GM06990 (cell line): ENCODE data around the gene SYNGR2.

Experiments
- DNase-seq: peaks from one replicate; pipeline ENCODE4 v3.0.0-alpha.2; 2011; ENCODE audit not compliant: insufficient read length; ENCODE audit errors: extremely low read depth
- H3K27me3 ChIP-seq: replicated peaks from 2 replicates; pipeline ENCODE4 v1.6.0; 2011; ENCODE audit warnings: low read length; ENCODE audit not compliant: control insufficient read depth, insufficient read depth
- H3K36me3 ChIP-seq: 2 replicates; pipeline ENCODE4 v1.5.1; 2011; ENCODE audit warnings: low read length; ENCODE audit not compliant: control insufficient read depth, insufficient read depth
- H3K4me3 ChIP-seq: replicated peaks from 2 replicates; pipeline ENCODE4 v1.5.1; 2011; ENCODE audit warnings: low read depth, mild to moderate bottlenecking, control low read depth, low read length
- CTCF ChIP-seq: IDR thresholded peaks from 2 replicates; pipeline ENCODE4 v1.5.1; 2011; ENCODE audit warnings: low read length, control low read depth, mild to moderate bottlenecking, inconsistent platforms; ENCODE audit not compliant: insufficient read depth, poor library complexity, severe bottlenecking

Gene SYNGR2

GRCh38 chr17:78128551-78129350 lies 39.6 kb upstream of the SYNGR2 start, which contains the start of gene TMC6:
Gene TMC6 (minus strand): TSS chr17:78128755. CDS start chr17:78126832, 1,923 bp downstream.
- peak; percentile 82 for DNase-seq
- H3K4me3 ChIP-seq: peak within 1 kb of the TSS; percentile 91
- TF ChIP-seq CTCF: no peak
- no peaks in the 10 kb centered on the region for H3K27me3 ChIP-seq
- peaks cover 21% of the 10 kb centered on the region for H3K36me3 ChIP-seq

GRCh38 chr17:78129351-78130089 lies 38.9 kb upstream of the SYNGR2 start:
- Histone ChIP-seq H3K4me3 (peak overlapping the region; percentile 72), H3K36me3 (peaks cover 22% of the 10 kb centered on the region), H3K27me3 (no peaks in the 10 kb centered on the region)
- DNase-seq: peak; percentile 37
- TF ChIP-seq CTCF: no peak

GRCh38 chr17:78130090-78130436 lies 38.3 kb upstream of the SYNGR2 start:
- Histone ChIP-seq H3K27me3 (no peaks in the 10 kb centered on the region), H3K4me3 (peak overlapping the region; percentile 72), H3K36me3 (peaks cover 26% of the 10 kb centered on the region)
- DNase-seq: no peak
- no peak for TF ChIP-seq CTCF

- no peaks in the 10 kb centered on the region for H3K27me3 ChIP-seq
- H3K4me3 ChIP-seq: peak within 1 kb of the TSS; percentile 72
- DNase-seq: peak; percentile 76
Observed at GRCh38 chr17:78130437-78131101, 37.8 kb upstream of the SYNGR2 start, which contains the start of gene TMC8. Gene TMC8 (plus strand): TSS chr17:78130771. CDS start chr17:78131589, 818 bp downstream.

More at GRCh38 chr17:78130437-78131101, 37.8 kb upstream of the SYNGR2 start, which contains the start of gene TMC8:
- no peak for TF ChIP-seq CTCF
- H3K36me3 ChIP-seq: peaks cover 28% of the 10 kb centered on the region
